ENCODE data around the gene PSMB8.
A peak's percentile ranks its signal among the peaks of the same experiment; 100 is the strongest.
"Not testable (repeated sequence)": the region's sequence is repeated elsewhere in the genome, so short reads cannot be mapped to it uniquely, and the experiment has no call there.

Gene PSMB8

DNA sequence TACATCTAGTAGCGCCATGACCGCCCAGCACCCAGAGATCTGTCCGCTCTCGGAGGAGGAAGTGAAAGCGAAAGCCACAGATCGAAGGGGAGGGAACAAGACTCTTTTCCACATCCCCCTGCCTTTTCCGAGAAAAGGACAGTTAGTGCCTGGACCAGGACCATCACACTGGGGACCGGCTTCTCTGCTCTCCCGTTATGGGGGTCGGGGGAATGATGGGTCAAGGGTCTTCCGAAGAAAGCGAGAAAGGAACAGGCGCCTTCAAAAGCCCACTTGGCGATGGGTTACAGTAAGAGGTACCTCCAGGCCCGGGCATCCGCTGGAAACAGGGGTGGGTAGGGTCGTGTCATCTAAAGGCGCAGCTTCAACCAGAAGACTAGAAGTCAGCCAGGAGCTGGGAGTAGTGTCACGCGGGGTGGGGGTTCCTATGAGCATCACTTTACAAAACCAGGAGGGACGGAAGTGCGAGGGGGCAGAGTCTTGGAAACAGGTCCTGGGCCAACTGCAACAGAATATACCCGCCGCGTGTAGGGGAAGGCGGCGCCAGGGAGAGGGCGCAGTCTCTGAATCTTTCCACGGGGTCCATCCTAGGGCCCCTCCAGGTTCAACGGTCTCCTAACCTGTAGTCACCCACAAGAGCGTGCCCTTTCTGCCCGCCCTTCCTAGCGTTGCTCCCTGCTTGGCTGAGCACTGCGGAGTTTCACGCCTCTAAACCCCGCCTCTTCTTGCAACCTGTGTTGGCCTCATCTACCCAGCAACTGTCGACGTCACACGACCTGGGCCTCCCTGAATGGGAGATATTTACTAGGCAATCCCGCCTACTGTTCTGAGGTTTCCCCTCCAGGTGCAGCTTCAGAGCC lies at the start of gene PSMB8:
TSS of gene PSMB8 (minus strand) at position 69 of the 860 bp plus-strand sequence. CDS start at position 18, 51 bp downstream.
- peak; percentile 83 for FAIRE-seq

DNA sequence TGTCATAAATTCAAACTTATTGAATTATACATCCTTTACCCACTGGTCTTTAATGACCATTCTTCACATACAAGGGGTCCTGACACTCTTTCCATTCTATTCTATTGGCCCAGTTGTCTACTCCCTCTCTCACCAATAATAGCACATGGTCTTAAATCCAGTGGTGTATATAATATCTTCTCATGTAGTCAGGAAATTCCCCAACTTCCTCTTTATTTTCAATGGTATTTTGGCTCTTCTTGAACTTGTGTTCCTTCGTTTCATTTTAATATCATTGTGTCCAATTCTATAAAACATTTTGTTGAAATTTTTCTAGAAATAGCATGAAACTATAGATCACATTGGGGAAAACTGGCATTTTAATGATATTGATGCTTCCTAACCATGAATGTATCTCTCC lies 47.0 kb upstream of the PSMB8 start:
- no peak for FAIRE-seq

DNA sequence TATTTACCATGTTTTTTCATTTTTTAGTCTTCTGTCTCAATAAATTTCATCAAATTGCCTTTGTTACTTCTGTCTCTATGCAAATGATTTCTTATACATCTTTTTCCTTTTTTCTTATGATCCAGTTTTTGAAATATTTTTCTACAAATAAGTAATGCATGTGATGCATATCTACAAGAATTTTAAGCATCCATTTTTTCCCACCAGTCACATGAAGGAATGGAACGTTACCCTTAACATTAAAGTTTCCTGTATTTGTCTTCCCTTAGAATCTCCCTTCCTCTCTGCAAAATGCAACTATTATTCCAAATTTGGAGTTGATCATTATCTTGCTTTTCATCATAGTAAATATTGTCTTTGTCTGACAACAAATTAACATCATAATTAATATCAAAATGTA lies 45.7 kb upstream of the PSMB8 start:
- FAIRE-seq: no peak

- FAIRE-seq: no peak
Measured at GRCh38 chr6:32888576-32888975, 44.7 kb upstream of the PSMB8 start.

- FAIRE-seq: no peak
Measured at GRCh38 chr6:32887616-32888015, 43.8 kb upstream of the PSMB8 start.

GRCh38 chr6:32886681-32887383 lies 43.0 kb upstream of the PSMB8 start:
- FAIRE-seq: no peak

DNA sequence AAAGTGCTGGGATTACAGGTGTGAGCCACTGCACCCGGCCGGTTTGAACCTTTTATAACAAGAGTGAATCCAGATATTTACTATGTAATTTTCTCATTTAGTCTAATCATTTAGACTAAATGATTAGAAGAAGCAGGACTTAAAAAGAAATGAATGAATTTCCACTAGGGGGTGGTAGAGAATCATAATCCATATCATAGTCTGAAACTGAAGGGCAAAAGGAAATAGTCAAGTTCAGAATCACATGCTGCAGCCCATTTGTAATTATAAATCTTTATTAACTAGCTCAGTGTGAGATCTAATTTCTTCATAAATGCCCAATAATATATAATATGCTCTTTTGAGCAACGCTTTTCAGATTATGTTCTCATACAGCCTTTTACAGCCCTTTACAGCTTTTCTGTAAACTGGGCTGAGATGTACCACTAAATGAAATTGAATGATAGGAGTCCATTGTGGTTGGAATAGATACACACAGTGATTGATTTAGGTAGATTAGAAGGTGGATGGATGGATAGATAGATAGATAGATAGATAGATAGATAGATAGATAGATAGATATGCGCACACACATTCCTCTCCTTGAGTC lies 41.9 kb upstream of the PSMB8 start:
- peak; percentile 96 for FAIRE-seq

GRCh38 chr6:32883789-32884188 lies 39.9 kb upstream of the PSMB8 start:
- FAIRE-seq: no peak

GRCh38 chr6:32882879-32883250 lies 39.0 kb upstream of the PSMB8 start:
- no peak for FAIRE-seq

DNA sequence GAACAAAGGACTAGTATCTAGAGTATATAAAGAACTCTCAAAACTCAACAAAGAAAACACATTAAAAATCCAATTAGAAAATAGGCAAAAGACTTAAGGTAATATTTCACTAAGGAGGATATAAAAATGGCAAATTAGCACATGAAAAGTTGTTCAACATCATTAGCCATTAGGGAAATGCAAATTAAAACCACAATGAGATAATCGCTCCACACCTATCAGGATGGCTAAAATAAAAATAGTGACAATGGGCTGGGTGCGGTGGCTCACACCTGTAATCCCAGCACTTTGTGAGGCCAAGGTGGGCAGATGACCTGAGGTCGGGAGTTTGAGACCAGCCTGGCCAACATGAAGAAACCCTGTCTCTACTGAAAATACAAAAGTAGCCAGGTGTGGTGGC lies 37.1 kb upstream of the PSMB8 start:
- FAIRE-seq: not testable (repeated sequence)

- no peak for FAIRE-seq
Measured at GRCh38 chr6:32879691-32880090, 35.8 kb upstream of the PSMB8 start.

- no peak for FAIRE-seq
Measured at GRCh38 chr6:32876603-32877002, 32.8 kb upstream of the PSMB8 start.

DNA sequence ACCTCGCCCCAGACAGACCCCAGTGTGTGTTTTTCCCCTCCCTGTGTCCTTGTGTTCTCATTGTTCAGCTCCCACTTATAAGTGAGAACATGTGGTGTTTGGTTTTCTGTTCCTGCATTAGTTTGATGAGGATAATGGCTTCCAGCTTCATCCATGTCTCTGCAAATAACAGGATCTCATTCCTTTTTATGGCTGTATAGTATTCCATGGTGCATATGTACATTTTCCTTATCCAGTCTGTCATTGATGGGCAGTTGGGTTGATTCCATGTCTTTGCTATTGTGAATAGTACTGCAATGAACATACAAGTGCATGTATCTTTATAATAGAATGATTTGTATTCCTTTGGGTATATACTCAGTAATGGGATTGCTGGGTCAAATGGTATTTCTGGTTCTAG lies 30.1 kb upstream of the PSMB8 start:
- not testable (repeated sequence) for FAIRE-seq

DNA sequence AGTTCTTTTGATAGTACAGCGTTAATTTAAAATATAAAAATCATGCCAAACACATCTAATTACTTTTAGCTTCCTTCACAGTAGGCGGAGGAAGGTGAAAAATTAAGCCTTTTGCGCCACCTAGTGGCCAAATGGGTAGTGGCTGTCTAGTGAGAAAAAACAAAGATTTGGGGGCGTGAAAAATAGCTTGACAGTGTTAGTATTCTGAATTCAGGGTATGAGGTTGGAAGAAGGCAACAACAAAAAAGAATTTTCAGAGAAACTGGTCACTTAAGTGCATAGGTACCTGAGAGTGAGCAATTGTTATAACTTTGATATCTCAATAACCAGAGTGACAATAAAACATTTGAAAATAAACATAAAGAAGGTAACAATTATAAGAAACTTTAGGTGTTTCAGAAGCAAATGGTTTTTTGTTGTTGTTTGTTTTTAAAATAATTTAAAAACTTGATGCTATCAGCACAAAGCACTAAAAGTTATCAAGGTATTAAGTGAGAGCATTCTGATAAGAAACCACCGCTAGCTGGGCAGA lies 24.5 kb upstream of the PSMB8 start:
- FAIRE-seq: peak; percentile 97

DNA sequence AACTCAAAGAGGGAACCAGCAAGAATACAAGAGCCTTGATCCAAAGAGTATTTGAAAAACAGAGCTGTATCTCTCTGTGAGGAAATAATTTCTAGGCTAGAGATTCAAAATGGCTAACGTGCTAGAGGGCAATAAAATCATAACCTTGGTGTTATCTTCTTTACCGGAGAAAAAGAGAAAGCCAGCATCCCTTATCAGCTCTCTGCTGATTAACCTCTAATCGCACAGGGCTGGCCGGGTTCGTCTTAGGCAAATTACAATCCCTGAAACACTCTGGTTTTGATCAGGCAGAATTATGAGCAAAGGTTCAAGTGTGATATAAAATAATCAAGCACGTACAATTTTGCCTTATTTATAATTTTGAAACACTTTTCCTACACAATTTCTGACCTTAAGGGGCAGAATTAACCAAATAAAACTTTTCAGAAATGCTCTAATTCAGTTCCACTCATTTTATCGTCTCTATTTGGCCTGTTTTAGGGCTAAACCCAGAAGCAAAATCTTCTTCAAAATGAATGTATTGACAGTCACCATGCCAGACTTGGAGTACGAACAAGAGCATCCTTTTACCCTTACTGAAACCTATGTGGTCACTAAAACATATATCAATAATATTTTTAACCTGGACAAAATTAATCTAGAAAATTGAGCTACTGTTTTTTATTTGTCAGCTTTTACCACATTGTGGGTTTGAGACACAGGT lies 23.9 kb upstream of the PSMB8 start:
- FAIRE-seq: no peak

- no peak for FAIRE-seq
Measured at GRCh38 chr6:32867022-32867477, 23.2 kb upstream of the PSMB8 start.

DNA sequence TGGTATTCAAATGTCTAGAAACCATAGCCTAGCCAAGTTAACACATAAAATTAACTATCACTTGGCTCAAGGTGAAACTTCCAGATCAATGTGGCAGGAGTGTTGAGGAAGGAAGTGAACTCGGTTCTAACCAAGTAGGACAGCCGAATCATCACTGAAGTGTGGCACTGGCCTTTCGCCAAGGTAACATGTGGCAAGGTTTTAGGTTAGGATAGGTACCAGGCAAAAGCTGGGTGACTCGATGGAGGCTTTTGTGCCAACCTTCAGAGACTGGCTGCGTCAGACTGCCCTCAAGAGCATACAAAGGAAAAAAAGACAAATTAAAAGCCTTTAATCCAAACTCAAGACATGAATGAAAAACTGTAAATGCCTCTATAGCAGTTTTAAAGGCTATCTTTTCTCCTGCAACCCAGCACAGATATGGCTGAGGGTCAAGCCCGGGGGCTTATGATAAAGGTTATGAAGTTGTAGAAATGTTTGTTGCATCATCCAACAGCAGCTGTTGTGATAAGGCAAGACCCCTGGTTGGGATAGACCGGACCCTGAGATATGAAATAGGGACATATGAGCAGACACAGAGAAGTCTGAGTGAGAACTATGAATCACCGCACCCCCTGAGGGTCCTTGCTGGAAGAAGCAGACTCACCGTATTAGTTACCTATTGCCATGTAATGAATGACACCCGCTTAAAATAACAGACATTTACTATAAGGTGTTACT lies 22.0 kb upstream of the PSMB8 start:
- no peak for FAIRE-seq

DNA sequence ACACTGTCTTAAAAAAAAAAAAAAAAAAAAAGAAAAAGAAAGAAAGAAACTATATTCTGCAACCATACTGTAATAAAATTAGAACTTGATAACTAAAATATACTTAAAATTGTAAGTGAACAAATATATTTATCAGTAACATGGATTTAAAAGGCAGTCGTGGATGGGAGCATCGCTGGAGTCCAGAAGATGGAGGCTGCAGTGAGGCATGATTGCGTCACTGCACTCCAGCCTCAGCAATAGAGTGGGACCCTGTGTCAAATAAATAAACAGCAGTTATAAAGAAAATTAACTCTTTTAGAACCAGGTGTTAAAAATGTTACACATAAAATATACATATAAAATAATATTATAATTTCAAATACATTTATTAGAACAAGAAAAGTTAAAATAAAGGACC lies 18.9 kb upstream of the PSMB8 start:
- FAIRE-seq: no peak

DNA sequence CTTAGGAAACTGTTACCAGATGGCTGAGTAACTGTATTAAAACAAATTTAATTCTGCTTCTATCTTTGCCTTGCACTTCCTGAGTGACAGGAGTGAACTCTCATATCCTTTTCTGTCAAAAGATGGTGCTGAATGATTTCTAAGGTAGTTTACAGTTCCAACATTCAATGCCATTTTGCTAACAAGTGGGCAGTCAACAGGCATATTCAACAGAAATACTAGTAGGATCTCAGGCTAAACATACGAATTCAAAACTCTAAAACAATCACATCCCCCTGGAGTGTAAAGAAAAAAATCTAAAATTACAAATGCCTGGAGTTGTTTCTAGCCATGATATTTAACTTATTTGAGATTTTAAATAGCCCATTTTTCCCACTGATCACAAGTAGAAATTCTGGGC lies 16.8 kb upstream of the PSMB8 start:
- FAIRE-seq: no peak

- FAIRE-seq: no peak
Measured at GRCh38 chr6:32858194-32858593, 14.3 kb upstream of the PSMB8 start.

- no peak for FAIRE-seq
Measured at GRCh38 chr6:32857156-32857891, 13.5 kb upstream of the PSMB8 start.
